HepG2 (cell line): ENCODE data around the gene ICE2. TPM values are rescaled to one million over a fixed set of nuclear protein-coding genes. Genes with fewer than 3 reads are reported as not detected.
A peak's percentile ranks its signal among the peaks of the same experiment; 100 is the strongest.

Experiments
- ATAC-seq: fragments of 200-7000 bp; cut with Tn5 transposase; 3 replicates; pipeline ENCODE4 v1.9.1; 2020; ENCODE audit warnings: mild to moderate bottlenecking, moderate library complexity
- BruUV-seq: library from RNA; stranded (reverse); fragments of 400-500 nt; replicated peaks from 2 replicates; lab custom pipeline; 2021; lab: Mats Ljungman, UMichigan
- CTCF ChIA-PET: fragments of 300-600 bp; formaldehyde crosslinking; extraction: SDS; loops from one replicate; lab custom pipeline; 2021; ENCODE audit warnings: low total read pairs, inconsistent platforms, low intra/inter-chr PET ratio; lab: Yijun Ruan, JAX
- POLR2A ChIA-PET: fragments of 350-600 bp; sonication (Branson Sonifier 250); formaldehyde crosslinking; loops from one replicate; lab custom pipeline; 2020; ENCODE audit warnings: antibody characterized with exemption, inconsistent platforms; lab: Yijun Ruan, JAX
- DNase-seq: peaks from one replicate; pipeline ENCODE4 v3.0.0-alpha.2; 2015; ENCODE audit warnings: low spot score
- FAIRE-seq: peaks from 3 replicates; lab custom pipeline; 2011; peaks lifted over from hg19 to GRCh38; lab: Jason Lieb, UNC
- H2AFZ ChIP-seq: one replicate; pipeline ENCODE4 v1.6.1; 2011; ENCODE audit warnings: low read length, inconsistent platforms
- H3K27ac ChIP-seq: fragments of 300-600 bp; 3 replicates; pipeline ENCODE4 v1.8.0; 2011; ENCODE audit warnings: mixed run types, mild to moderate bottlenecking, mixed read lengths, low read length, inconsistent platforms; ENCODE audit not compliant: insufficient read depth; ENCODE audit errors: extremely low read length
- H3K27me3 ChIP-seq, 2 experiments: fragments of 200-600 bp in 1 of 2; 2 replicates in 1 of 2; 3 replicates in 1 of 2; pipeline versions ENCODE4 v1.6.0 to v1.8.0; 2011; ENCODE audit warnings: low read length in 2 of 2, mild to moderate bottlenecking in 2 of 2, moderate library complexity in 2 of 2, inconsistent platforms in 1 of 2; ENCODE audit not compliant: insufficient read depth in 2 of 2, control insufficient read depth in 1 of 2
- H3K36me3 ChIP-seq, 2 experiments: fragments of 200-600 bp in 1 of 2; replicated peaks in 1 of 2; 2 replicates in 1 of 2; 3 replicates in 1 of 2; pipeline versions ENCODE4 v1.5.1 to v1.8.0; 2011; ENCODE audit warnings: low read length in 2 of 2, inconsistent platforms in 1 of 2; ENCODE audit not compliant: insufficient read depth in 2 of 2, control insufficient read depth in 1 of 2
- H3K4me1 ChIP-seq: 2 replicates; pipeline ENCODE4 v1.5.1; 2012; ENCODE audit warnings: low read length, inconsistent platforms; ENCODE audit not compliant: insufficient read depth
- H3K4me2 ChIP-seq: 2 replicates; pipeline ENCODE4 v1.6.0; 2011; ENCODE audit warnings: low read depth, low read length, inconsistent platforms
- H3K4me3 ChIP-seq, 3 experiments: fragments of 200-600 bp in 1 of 3; sonication (generic), shearing (Covaris generic) in 1 of 3; replicated peaks in 1 of 3; 2 replicates each; pipeline ENCODE4 v1.5.1; 2011 to 2016; ENCODE audit warnings: low read length in 3 of 3, inconsistent platforms in 2 of 3, low read depth in 2 of 3, mild to moderate bottlenecking in 2 of 3, control low read depth in 1 of 3, mixed read lengths in 1 of 3; ENCODE audit not compliant: insufficient read depth in 1 of 3
- H3K79me2 ChIP-seq: one replicate; pipeline ENCODE4 v1.6.1; 2011; ENCODE audit warnings: low read length, inconsistent platforms; ENCODE audit not compliant: insufficient read depth
- H3K9ac ChIP-seq: 2 replicates; pipeline ENCODE4 v1.6.0; 2011; ENCODE audit warnings: mild to moderate bottlenecking, low read depth, low read length, inconsistent platforms; ENCODE audit not compliant: insufficient read depth
- H3K9me3 ChIP-seq: 2 replicates; pipeline ENCODE4 v1.5.1; 2012; ENCODE audit warnings: mild to moderate bottlenecking, low read length
- H4K20me1 ChIP-seq: 2 replicates; pipeline ENCODE4 v1.6.0; 2011; ENCODE audit warnings: inconsistent platforms, mild to moderate bottlenecking, low read length, moderate library complexity; ENCODE audit not compliant: insufficient read depth
- BRCA1 ChIP-seq: sonication (generic); formaldehyde crosslinking; IDR thresholded peaks from 2 replicates; pipeline ENCODE4 v1.4.0; 2020; ENCODE audit warnings: missing genetic modification reagents
- CREB1 ChIP-seq, 2 experiments: fragments of 450-650 bp in 1 of 2; IDR thresholded peaks; 2 replicates each; pipeline ENCODE4 v1.6.1; 2016 to 2017; ENCODE audit warnings: control low read depth in 1 of 2, mild to moderate bottlenecking in 1 of 2, missing compliant biosample characterization in 1 of 2, missing genetic modification characterization in 1 of 2
- FOXO4 ChIP-seq: sonication (generic); formaldehyde crosslinking; conservative IDR thresholded peaks from 2 replicates; pipeline ENCODE4 v1.8.1; 2023; ENCODE audit warnings: missing genetic modification reagents
- HOXA7 ChIP-seq: sonication (generic); formaldehyde crosslinking; IDR thresholded peaks from 2 replicates; pipeline ENCODE4 v1.8.1; 2022; ENCODE audit warnings: mild to moderate bottlenecking, missing genetic modification reagents, moderate library complexity
- MAZ ChIP-seq, 2 experiments: sonication (generic) in 1 of 2; formaldehyde crosslinking in 1 of 2; IDR thresholded peaks; 2 replicates each; pipeline versions ENCODE4 v1.5.0 to v1.6.1; 2012 to 2020; ENCODE audit warnings: low read depth in 2 of 2, mild to moderate bottlenecking in 2 of 2, borderline replicate concordance in 1 of 2, improper control_type of control experiment in 1 of 2, low read length in 1 of 2, missing genetic modification reagents in 1 of 2, moderate library complexity in 1 of 2
- MED8 ChIP-seq: sonication (generic); formaldehyde crosslinking; IDR thresholded peaks from 2 replicates; pipeline ENCODE4 v1.8.1; 2023; ENCODE audit warnings: mild to moderate bottlenecking, missing genetic modification reagents; ENCODE audit not compliant: insufficient replicate concordance
- NCOR1 ChIP-seq: fragments of 200-600 bp; sonication (generic); IDR thresholded peaks from 2 replicates; pipeline ENCODE4 v1.7.0; 2017; ENCODE audit warnings: antibody characterized with exemption, low read length, borderline replicate concordance
- ONECUT2 ChIP-seq: sonication (generic); formaldehyde crosslinking; IDR thresholded peaks from 2 replicates; pipeline ENCODE4 v1.4.0; 2020; ENCODE audit warnings: missing genetic modification reagents
- SP4 ChIP-seq: sonication (generic); formaldehyde crosslinking; IDR thresholded peaks from 2 replicates; pipeline ENCODE4 v1.8.1; 2023; ENCODE audit warnings: mild to moderate bottlenecking, missing genetic modification reagents
- ZKSCAN1 ChIP-seq: fragments of 150-350 bp; IDR thresholded peaks from 2 replicates; pipeline ENCODE4 v1.6.1; 2014; ENCODE audit warnings: low read length
- ZNF138 ChIP-seq: sonication (generic); formaldehyde crosslinking; IDR thresholded peaks from 2 replicates; pipeline ENCODE4 v1.5.0; 2020; ENCODE audit warnings: mild to moderate bottlenecking, low read depth, missing genetic modification reagents
- ZNF468 ChIP-seq: sonication (generic); formaldehyde crosslinking; IDR thresholded peaks from 2 replicates; pipeline ENCODE4 v1.8.0; 2022; ENCODE audit warnings: mild to moderate bottlenecking, moderate library complexity, missing genetic modification reagents
- ZNF564 ChIP-seq: sonication (generic); formaldehyde crosslinking; IDR thresholded peaks from 2 replicates; pipeline ENCODE4 v1.8.1; 2023; ENCODE audit warnings: mild to moderate bottlenecking, missing genetic modification reagents
- ZNF772 ChIP-seq: sonication (generic); formaldehyde crosslinking; IDR thresholded peaks from 2 replicates; pipeline ENCODE4 v1.5.0; 2020; ENCODE audit warnings: mild to moderate bottlenecking, missing genetic modification reagents
- ZSCAN21 ChIP-seq: sonication (generic); formaldehyde crosslinking; IDR thresholded peaks from 2 replicates; pipeline ENCODE4 v1.8.0; 2022; ENCODE audit warnings: mild to moderate bottlenecking, missing genetic modification reagents, moderate library complexity, borderline replicate concordance
- WGBS: methylation state at CpG from one replicate; pipeline ENCODE4 v1.1.6; 2017; ENCODE audit warnings: low lambda C conversion rate; 5-methylcytosine and 5-hydroxymethylcytosine counted together
- in situ Hi-C: cut with HindIII; loops from 2 replicates; pipeline ENCODE4 v1.10.0; 2017; ENCODE audit warnings: low pct_unique_long_range_greater_than_20kb; ENCODE audit not compliant: extremely low pct_ligation_motif_present
- intact Hi-C: fragments of 100-400 bp; cut with micrococcal nuclease; formaldehyde crosslinking; loops from one replicate; pipeline ENCODE4 v1.10.0; 2022; ENCODE audit not compliant: unreplicated experiment
- polyA plus RNA-seq, 8 experiments: library from polyadenylated mRNA; depleted of rRNA in 3 of 8; stranded (reverse) in 7 of 8; unstranded in 1 of 8; fragments of >200 nt; fragmentation: Illumina TruSeq in 4 of 8; extraction: Trizol in 4 of 8; gene quantifications; 2 replicates each; pipeline versions ENCODE4 v1.2.1 to v1.2.3, GENCODE V29; 2011 to 2016; ENCODE audit warnings: low read depth in 4 of 8, missing spikeins in 1 of 8, mixed read lengths in 1 of 8; ENCODE audit not compliant: insufficient read depth in 1 of 8
- total RNA-seq, 5 experiments: library from RNA; depleted of rRNA; stranded (reverse); fragments of >200 nt; fragmentation: Illumina TruSeq; extraction: Trizol; gene quantifications; 2 replicates each; pipeline ENCODE4 v1.2.3, GENCODE V29; 2016; ENCODE audit warnings: low read depth in 1 of 5
- TF ChIP-seq, protein P1 (sequence below): sonication (generic); formaldehyde crosslinking; IDR thresholded peaks from 2 replicates; pipeline ENCODE4 v1.4.0; 2020; ENCODE audit warnings: missing genetic modification reagents

ICE2 gene
- total and polyA plus RNA-seq, 2 of the 13 experiments (the other 11 are each of a cell fraction or from before 2014, with no cell fraction given): 24.8 to 26.4 TPM

DNA sequence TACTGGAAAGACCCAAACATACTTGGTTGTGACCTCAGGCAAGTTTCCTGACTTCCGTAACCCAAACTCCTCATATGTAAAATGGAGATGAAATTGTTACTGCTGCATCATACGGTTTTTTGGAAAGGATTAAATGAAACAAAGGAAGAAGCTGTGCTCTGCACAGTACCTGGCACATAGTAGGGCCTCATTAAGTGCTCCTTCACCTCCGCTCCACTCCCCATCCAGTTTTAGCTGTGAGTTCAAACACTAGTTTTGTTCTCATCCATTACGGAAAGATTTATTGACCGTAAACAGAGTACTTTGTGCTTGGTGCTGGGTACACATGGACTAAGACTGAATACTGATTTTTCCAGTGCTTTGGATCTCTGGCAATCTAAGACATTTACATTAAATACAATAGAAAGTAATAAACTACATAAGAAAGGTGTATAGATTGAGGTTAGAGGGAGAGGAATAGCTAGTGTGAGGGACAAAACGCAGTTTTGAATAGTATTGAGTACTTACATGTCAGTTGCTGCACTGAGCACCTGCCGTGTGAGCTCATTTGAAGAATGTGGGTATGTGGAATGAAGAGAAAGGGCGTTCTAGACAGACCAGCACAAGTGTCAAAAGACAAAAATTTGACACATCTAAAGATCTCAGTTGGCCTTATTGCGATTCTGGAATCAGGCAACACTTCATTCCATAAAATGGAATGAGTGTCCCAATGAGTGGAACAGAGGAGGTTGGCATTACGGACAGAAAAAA lies 594 bp upstream of the ICE2 start:
- ChIA-PET POLR2A (interaction anchor here (1.9 kb wide), 1 partner anchor 105 kb away, joined by 4 read pairs; no protein-coding TSS in a partner anchor), CTCF (no interaction called here)
- peak overlapping the region; percentile 96 for H3K9ac ChIP-seq
- DNase-seq (no peak), ATAC-seq (peak; percentile 8; the same call in 2 of the 3 replicates), FAIRE-seq (no peak)
- H3K79me2 ChIP-seq: peaks cover 29% of the 10 kb centered on the region
- H3K4me3 ChIP-seq: peak overlapping the region; percentile 67 to 94 (median 90)
- H3K4me1 ChIP-seq: peaks cover 43% of the 10 kb centered on the region
- 49% methylated on average over 10 of the region's 10 CpGs for WGBS
- no peak for TF ChIP-seq ZNF468 (CRISPR knock-in tag)
- TF ChIP-seq NCOR1: no peak
- TF ChIP-seq, protein P1, sequence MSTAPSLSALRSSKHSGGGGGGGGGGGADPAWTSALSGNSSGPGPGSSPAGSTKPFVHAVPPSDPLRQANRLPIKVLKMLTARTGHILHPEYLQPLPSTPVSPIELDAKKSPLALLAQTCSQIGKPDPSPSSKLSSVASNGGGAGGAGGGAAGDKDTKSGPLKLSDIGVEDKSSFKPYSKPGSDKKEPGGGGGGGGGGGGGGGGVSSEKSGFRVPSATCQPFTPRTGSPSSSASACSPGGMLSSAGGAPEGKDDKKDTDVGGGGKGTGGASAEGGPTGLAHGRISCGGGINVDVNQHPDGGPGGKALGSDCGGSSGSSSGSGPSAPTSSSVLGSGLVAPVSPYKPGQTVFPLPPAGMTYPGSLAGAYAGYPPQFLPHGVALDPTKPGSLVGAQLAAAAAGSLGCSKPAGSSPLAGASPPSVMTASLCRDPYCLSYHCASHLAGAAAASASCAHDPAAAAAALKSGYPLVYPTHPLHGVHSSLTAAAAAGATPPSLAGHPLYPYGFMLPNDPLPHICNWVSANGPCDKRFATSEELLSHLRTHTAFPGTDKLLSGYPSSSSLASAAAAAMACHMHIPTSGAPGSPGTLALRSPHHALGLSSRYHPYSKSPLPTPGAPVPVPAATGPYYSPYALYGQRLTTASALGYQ (CRISPR knock-in tag): no peak
- peak; percentile 7 for TF ChIP-seq MED8 (CRISPR knock-in tag)
- TF ChIP-seq HOXA7 (CRISPR knock-in tag): no peak
- peak; percentile 12; the same call in 1 of the 2 replicates for TF ChIP-seq SP4 (CRISPR knock-in tag)
- no peak for TF ChIP-seq ZNF564 (CRISPR knock-in tag)
- 0 out of 2 replicates have a peak, but pooled peaks have one; percentile 14 for TF ChIP-seq BRCA1 (CRISPR knock-in tag)
- TF ChIP-seq CREB1 (IDR thresholded peaks at IDR 0.05): no peak
- peak; percentile 16; the same call in 1 of the 2 replicates for TF ChIP-seq CREB1 (CRISPR knock-in tag; IDR thresholded peaks at IDR 0.05)
- TF ChIP-seq ZSCAN21 (CRISPR knock-in tag): 0 out of 2 replicates have a peak, but pooled peaks have one; percentile 2
- 0 out of 2 replicates have a peak, but pooled peaks have one; percentile 6 for TF ChIP-seq FOXO4 (CRISPR knock-in tag)
- TF ChIP-seq MAZ (IDR thresholded peaks at IDR 0.05; ENCODE audit: borderline replicate concordance, low read depth, low read length): no peak
- 0 out of 2 replicates have a peak, but pooled peaks have one; percentile 3 for TF ChIP-seq MAZ (CRISPR knock-in tag; IDR thresholded peaks at IDR 0.05; ENCODE audit: low read depth)
- no peak for TF ChIP-seq ONECUT2 (CRISPR knock-in tag)
- TF ChIP-seq ZKSCAN1: peak; percentile 91
- TF ChIP-seq ZNF138 (CRISPR knock-in tag): 0 out of 2 replicates have a peak, but pooled peaks have one; percentile 5
- TF ChIP-seq ZNF772 (CRISPR knock-in tag): 0 out of 2 replicates have a peak, but pooled peaks have one; percentile 13
- intact Hi-C loops (loop anchor here (1.0 to 5.0 kb wide), 3 partner anchors 14 to 791 kb away; partner anchors contain the start of gene BNIP2), in situ Hi-C loops (no loop called here)
- peak overlapping the region; percentile 99 for H3K4me2 ChIP-seq
- peaks cover 0 to 6% of the 10 kb centered on the region in 2 experiments; a peak in 2 of 5 replicates for H3K36me3 ChIP-seq
- no peaks in the 10 kb centered on the region for H4K20me1 ChIP-seq
- peak overlapping the region; percentile 93 for H3K27ac ChIP-seq
- TSS peak; percentile 91 for BruUV-seq
- H3K9me3 ChIP-seq: no peaks in the 10 kb centered on the region
- H3K27me3 ChIP-seq: no peaks in the 10 kb centered on the region; a peak in 1 of 5 replicates
- peak overlapping the region; percentile 96 for H2AFZ ChIP-seq
